Measurements from ENCODE around the gene PEX11G. TPM values are rescaled to one million over a fixed set of nuclear protein-coding genes. Genes with fewer than 3 reads are reported as not detected.
A peak's percentile ranks its signal among the peaks of the same experiment; 100 is the strongest.

The PEX11G gene
- total and polyA plus RNA-seq, 2 of the 8 experiments (the other 6 are each of a cell fraction or from before 2014, with no cell fraction given) = 2.1 to 4.3 TPM

DNA sequence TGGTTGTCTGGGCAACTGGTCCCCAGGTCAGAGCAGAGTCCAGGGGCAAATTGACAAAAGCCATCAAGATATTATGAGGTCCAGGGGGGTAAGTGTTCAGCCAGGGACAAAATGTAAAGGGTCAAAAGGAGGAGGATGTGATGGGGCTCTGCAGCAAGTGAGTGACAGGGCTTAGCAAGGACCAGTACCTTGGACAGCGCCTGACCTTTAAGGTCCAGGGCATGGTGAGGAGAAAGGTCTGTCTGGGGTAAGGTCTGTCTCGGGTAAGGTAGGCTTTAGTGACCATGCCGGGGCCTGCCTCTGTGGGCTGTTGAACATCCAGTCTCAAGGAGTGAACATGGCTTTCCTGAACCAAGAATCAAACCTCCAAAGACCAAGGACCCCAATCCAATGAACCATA, 20.8 kb upstream of the PEX11G start (continued):
- TF ChIP-seq, protein P1, sequence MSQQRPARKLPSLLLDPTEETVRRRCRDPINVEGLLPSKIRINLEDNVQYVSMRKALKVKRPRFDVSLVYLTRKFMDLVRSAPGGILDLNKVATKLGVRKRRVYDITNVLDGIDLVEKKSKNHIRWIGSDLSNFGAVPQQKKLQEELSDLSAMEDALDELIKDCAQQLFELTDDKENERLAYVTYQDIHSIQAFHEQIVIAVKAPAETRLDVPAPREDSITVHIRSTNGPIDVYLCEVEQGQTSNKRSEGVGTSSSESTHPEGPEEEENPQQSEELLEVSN (IDR thresholded peaks at IDR 0.05) = no peak
- TF ChIP-seq KDM1A (IDR thresholded peaks at IDR 0.05; ENCODE audit: borderline replicate concordance, low read length) (no peak), SIN3A (conservative IDR thresholded peaks at IDR 0.05 in 1 of 2, IDR thresholded peaks at IDR 0.05 in 1 of 2; ENCODE audit: low read depth in 1 of 2, low read length in 2 of 2) (peak; percentile 71 to 76; a peak in 3 of 4 replicates), EP300 (IDR thresholded peaks at IDR 0.05; ENCODE audit: borderline replicate concordance in 1 of 2, low read depth in 2 of 2, low read length in 2 of 2) (no peak), KDM4A (IDR thresholded peaks at IDR 0.05; ENCODE audit: low read depth, low read length, severe bottlenecking) (no peak), RXRA (IDR thresholded peaks at IDR 0.05; ENCODE audit: insufficient read depth, low read depth, low read length) (0 out of 2 replicates have a peak, but pooled peaks have one; percentile 17)
